HG02970 (cell line): Measurements from ENCODE around the gene STON2.

ENCODE experiments used
- ATAC-seq: cut with Tn5 transposase; IDR thresholded peaks from one replicate; pipeline ENCODE4 v1.9.1; 2021; ENCODE audit warnings: mild to moderate bottlenecking, moderate library complexity, moderate number of reproducible peaks; ENCODE audit not compliant: unreplicated experiment, low FRiP score

Gene STON2

DNA sequence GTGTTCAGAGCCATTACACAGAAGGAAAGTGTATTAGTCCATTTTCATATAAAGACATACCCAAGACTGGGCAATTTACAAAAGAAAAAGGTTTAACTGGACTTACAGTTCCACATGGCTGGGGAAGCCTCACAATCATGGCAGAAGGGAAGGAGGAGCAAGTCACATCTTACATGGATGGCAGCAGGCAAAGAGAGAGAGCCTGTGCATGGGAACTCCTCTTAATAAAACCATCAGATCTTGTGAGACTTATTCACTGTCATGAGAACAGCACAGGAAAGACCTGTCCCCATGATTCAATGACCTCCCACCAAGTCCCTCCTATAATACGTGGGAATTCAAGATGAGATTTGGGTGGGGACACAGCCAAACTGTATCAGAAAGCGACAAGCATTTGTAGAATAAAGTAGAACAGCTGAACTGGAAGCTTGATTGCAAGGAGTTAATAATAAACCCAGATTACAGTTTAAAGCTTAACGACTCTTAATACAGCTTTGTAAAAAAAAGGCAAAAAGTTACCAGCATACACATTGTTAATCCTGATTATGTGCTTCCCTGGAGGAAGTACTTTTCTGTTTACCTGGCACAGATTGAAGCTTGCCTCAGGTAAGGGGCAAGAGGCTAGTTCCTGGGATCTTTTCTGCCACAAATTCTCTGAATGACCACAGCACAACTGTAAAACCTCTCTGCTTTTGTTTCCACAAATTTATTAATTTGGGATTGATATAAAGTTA, 18.1 kb upstream of the STON2 start:
- ATAC-seq = no peak

DNA sequence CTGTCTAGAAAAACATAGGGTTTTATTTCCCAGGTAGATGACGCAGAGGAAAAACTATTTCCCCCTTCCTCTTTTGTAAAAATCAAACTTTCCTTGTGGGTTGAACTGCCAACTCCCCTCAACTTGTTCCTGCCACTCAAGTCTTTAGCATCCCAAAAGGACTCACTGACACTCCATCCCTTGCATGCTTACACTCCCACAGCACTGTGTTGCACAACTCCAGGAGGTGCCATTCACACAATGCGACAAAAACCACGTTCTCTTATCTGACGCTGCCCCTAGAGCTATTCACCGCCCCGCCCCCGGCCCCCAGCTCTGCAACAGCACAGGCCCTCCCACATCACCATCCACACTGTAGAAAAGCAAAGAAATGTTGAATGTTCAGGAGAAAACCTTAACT, 16.9 kb upstream of the STON2 start:
- no peak for ATAC-seq

DNA sequence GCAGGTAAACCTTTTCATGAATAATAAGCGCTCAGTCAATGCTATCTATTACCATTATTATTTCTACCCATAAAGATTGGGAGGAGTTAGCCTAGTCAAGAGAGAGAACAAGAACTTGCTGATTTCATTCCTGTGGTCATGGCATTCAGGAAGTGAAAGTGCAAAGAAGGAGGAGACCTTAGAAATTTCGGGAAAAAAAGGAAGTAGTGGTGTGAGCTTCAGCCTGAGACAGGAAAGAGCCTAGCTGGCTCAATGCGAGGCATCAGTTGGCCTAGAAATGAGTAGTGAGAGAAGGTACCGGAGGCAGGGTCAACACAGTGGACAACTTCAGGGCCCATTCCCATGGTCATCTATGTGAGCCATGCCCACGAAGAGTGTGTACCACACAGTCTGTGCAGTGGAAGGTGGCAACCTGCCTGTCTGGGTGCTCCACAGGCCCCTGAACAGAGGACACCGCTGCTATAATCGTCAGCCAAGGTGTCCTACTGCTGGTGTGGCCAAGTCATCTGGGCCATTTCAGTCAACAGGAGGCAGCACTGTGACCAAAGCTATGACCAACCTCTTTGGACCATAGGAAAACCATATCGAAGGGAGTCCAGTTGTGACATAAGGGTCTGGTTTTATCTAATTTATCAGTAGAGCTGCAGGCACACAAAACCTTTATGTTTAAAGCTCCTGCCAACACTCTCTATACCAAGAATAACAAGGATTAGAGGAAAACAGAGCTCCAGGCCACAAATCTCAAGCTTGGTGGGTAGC, 16.2 kb upstream of the STON2 start:
- no peak for ATAC-seq

DNA sequence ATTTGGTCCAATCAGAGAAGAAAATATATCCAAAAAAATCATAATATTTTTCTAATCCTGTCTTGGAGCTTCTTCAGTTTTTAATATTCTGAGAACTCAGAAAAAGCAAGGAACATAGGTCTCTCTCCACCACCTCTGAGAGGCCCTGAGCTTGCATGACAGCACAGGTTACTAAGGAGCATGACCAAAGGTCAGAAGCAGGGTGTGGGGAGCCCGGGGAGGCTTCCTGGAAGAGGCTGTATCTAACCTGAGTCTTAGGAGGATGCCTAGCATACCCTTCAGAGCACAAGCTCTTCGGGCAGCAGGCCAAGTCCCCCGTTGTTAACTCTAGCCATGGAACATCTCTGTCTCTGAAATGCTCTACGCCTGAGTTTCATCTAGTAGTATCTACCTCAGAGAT, 15.7 kb upstream of the STON2 start:
- no peak for ATAC-seq

DNA sequence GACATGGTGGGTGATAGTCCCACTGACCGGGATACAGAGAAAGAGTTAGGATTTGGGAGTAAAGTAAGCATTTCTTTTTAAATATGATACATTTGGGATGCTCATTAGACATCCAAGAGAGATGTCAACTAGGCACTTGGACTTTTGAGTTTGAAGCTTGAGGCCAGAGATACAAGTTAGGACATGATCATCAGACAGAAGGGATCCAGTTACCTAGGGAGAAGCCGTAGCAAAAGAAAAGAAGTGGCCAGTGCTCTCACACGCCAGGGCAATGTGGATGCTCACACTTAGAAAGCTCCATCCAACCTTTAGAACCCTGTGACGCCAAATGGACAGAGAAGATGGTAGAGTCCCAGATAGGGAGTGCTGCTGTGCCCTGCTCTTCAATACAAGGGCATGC, 14.0 kb upstream of the STON2 start:
- no peak for ATAC-seq

DNA sequence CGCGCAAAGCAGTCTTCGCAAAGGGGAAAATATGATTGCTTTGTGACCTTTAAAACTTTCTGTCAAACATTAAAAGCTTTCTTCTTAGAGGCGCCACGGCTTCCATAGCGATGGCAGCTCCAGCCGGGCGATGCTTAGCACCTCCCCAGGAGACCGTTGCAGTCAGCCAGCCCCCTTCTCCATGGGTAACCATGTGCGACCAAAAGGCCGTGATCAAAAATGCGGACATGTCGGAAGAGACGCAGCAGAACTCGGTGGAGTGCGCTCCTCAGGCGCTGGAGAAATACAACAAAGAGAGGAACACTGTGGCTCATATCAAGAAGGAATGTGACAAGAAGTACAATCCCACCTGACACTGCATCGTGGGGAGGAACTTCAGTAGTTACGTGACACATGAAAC, 12.7 kb upstream of the STON2 start:
- no peak for ATAC-seq

DNA sequence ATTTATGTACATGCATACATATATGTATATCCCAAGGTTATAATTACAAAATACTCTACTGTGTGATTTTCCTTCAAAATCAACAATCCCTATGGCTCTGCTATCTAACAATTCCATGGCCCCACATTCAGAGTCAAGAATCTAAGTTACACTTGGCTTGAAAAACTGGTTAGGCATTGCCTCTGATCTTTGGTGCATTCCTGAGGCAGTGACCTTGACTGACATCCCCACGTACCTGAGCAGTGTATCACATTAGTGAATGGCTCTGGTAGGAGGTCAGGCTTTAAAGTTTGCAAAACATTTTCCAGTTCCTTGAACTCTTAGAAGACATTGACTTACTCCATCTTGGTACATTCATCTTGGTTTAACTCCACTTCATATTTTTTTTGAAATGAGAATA, 8.5 kb upstream of the STON2 start:
- ATAC-seq = no peak

DNA sequence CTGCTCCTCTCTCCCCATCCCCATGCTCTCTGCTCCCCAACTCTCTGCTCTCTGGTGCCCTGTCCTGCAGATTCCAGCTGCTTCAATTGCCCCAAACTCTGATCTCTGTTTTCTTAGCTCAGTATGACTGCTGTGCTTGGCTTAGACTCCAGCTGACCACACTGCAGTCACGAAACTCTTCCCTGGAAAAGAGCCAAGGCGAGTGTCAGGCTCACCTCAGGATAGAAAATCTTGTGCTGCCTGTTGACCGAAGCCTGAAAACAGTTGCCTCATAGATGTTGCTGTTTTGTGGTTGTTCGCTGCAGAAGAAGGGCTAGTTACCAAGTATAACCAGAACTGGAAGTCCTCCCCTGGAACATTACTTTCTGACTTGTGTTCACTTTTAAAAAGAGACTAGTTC, 6.7 kb upstream of the STON2 start:
- no peak for ATAC-seq

DNA sequence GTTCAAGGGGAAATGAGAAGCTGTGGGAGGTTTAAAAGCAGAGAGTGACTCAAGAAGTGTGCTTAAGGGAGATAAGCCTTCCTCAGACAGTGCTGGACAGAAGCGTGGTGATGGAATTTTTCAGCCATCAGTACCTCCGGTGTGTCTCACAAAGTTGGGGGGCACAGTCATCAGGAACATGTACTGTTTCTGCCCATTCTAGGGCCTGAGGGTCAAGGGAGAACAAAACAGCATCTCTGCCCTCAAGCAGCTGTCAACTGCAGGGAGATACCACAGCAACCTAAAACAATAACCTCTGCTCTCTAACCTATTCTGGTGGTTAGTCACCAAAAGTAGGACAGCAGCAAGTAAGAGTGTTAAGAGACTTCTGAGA, 2.0 kb upstream of the STON2 start:
- no peak for ATAC-seq

DNA sequence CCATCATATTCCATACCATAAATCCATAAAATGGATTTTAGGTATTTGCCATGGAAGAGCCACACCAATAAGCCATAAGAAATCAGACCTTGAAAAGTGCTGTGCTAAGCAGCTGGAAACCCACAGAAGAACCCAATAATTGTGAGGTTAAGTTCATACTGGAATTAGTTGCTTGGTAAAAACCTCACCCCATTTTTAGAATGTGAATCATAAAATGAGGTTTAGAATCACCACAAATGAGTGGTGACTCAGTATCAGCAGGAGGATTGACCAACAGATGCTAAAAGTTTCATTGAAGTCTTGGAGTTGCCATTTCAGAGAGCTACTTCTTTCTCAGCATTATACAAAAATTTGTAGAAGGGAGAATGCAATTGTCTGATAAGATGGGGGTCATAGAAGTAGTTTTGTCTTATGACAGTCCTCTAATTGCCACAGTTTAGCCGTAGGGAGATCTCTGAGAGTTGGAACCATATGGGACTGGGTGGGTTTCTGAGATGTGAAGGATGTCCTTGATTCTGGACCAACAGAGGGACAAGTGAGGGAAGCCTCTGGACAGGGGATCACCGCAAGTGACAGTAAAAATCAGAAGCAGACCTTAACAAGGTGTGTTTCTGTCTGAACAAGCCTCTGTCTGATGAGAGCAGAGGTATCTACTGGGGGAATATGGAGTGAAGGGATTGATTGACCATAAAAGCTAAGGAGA, 1.4 kb upstream of the STON2 start:
- ATAC-seq = no peak

DNA sequence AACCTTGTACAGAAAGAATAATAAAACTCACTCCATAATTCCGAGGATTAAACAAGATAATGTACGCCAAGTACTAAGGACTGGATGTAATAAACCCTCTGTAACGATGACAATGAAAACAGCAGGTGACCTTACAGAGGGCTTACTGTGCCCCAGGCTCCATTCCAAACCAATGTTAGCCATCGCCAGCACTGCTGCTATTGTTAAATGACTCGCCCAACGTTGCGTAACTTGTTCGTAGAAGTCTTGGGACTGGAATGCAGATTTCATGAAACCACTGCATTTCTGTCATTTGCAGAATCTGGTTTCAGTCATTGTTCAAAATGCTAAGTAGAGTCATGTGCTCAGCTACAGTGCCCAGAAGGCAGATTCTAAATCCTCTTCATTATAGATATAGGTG, 728 bp upstream of the STON2 start:
- no peak for ATAC-seq

DNA sequence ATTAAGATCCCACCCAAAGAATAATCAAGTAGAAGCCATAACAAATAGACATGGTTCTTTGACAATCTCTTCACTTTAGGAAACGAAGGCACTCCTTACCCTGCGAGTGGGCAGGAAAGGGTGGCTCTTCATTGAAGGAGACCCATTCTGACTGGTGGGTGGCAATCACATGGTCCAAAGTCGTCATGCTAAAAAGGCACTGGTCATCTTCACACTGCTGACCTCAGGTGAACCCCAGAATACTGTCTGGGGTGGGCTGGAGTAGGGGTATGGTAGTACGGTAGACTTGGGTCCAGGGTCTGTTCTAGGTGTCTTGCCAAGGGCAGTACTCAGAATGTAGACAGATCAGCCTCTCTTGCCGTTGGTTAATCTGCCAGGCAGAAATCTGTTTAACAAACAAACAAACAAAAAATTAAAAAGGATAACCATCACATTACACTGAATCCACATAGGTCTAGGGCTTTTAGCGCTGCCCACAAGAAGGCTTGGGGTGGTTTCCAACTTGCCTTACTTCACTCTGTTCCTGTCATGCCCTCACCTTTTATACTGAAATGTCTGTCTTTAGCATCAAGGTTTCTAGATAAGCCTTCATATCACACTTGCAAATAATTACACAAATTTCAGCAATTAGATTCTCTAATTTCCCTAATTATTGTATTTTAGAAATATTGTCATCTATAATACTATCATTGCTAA, 1.8 kb downstream of the STON2 start:
- no peak for ATAC-seq

DNA sequence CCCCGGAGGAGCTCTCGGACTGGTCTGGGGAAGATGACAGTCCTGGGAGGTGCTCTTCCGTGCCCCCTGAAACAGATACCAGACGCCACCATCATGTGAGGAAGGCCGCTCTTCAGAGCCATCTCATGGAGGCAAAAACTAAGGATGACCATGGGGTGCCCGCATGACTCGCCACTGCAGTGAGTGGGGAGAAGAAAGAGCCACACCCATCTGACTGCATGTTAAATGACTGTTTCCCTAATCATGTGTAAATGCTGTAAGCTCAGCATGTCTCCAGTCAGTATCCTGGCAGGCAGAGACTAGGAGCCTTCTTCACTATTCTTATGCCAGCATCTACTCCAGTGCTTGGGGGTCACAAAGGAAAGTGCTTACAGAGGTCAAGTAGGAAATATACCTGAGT, 4.0 kb downstream of the STON2 start:
- no peak for ATAC-seq

DNA sequence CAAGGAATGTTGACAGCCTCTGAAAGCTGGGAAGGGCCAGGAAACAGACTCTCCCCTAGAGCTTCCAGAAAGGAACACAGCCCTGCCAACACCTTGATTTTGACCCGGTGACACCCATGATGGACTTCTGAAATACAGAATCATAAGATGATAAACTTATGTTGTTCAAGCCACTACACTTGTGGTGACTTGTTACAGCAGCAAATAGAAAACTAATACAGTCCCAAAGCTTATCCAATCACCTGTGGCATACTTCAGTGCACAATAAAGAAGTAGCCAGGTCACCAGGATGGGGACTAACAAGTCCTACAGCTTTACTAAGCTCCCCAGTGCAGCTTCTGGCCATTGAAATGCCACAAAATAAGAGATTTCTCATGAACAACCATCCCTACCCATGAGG, 5.4 kb downstream of the STON2 start:
- no peak for ATAC-seq

DNA sequence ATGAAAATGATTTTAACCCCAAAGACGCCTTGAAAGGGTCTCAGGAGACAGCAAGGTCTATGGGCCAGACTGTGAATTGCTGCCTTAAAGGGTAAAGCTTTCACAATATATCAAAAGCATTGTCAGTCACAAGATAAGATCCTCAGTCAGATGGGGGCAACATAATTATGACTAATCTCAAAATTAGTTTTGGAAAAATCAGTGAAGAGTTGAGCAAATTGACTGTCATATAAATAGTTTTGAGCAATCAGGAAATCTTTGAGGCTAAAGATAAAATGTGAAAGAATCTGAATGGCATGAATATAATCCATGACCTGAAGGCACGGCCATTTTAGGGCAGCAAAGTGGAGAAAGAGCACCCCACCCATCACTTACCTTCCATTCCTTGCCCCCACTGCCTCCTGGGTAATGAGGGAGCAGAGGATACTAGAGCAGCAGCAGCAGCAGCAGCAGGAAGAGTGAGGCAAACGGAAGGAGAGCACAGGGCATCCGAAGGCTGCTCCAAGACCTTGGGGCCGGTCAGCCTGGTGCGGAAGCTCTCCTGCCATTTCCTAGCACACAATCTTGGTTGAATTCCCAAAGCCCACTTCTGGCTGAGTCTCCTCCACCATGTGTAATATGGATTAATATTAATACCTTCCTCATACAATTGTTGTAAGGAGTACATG, 7.0 kb downstream of the STON2 start:
- ATAC-seq = no peak

DNA sequence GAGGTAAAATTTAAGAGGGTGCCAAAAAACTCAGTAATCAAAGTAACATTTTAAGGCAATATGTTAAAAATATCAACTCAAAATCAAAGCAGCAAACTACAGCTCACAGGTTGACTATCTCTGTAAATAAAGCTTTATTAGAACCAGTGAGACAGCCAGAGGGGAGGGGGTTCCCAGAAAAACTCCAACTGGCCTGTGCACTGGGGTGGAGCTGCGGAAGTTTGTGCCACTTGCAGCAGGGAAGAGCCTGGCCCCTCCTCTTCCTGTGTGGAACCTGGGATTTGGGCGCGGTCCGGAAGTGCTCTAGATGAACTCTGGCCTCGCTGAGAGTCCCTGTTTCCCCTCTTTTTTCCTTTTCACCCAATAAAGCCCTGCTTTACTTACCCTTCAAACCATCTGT, 8.1 kb downstream of the STON2 start:
- no peak for ATAC-seq

DNA sequence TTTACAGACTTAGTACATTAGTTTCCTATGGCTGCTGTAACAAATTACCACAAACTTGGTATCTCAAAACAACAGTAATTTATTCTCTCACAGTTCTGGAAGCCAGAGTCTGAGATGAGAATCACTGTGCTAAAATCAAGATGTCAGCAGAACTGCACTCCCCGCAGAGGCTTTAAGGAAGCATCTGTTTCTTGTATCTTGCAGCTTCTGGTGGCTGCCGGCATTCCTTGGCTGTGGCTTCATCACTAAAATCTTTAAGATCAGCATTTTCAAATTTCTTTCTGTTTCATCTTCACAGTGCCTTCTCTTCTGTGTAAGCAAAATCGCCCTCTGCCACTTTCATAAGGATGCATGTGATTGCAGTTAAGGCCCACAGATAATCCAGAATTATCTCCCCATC, 9.4 kb downstream of the STON2 start:
- ATAC-seq = no peak

DNA sequence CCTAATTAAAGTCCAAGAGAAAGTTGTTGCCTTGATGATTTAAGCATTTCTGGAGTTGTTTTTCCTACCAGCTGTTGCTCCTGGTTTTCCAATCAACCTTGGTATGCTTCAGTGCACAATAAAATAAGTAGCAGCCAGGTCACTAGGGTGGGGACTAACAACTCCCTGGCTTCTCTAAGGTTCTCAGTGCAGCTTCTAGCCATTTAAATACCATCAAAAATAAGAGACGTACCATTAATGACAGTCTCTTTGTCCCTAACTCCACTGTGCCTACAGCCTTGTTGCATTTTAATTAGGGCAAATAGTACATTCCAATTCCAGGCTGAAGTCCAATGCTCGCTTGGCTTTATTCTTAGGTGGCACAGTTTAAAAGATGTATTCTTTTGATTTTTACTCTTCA, 11.8 kb downstream of the STON2 start:
- no peak for ATAC-seq

DNA sequence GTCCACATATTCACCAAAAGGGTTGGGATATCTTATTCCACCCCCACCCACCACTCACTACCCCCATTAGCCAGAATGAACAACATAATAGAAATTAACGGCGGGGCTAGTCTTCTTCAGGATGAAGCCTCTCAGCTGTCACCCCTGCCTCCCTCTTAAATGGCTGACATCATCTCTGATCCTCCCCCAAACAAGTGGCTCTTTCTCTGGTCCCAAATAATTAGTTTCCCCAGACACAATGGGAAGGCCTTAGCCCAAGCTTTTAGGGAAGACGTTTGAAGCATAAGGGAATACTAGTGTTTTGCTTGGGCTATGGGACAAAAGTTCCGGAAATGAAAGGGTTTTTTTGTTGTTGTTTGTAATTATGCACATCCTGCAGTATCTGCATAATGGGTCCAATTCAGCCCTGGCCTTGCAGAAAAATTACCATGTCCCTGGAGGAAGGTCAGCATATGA, 13.8 kb downstream of the STON2 start:
- ATAC-seq = no peak

DNA sequence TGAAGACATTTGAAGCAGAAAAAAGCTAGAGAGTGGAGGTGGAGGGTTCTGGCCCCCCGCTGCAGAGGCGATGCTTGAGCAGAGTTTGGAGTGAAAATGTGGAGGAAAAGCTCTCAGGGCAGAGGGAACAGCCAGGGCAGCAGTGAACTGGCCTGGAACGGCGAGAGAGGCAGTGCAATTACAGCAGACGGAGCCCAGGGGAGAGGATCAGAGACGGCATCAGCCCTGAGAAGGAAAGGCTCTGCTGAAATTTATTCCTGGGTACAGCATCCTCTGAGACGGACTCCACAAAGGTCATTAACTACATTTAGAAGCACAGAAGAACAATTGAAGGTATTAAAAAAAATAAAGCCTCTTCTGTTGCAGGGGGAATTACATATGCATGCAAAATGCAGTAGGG, 14.2 kb downstream of the STON2 start:
- ATAC-seq = no peak

DNA sequence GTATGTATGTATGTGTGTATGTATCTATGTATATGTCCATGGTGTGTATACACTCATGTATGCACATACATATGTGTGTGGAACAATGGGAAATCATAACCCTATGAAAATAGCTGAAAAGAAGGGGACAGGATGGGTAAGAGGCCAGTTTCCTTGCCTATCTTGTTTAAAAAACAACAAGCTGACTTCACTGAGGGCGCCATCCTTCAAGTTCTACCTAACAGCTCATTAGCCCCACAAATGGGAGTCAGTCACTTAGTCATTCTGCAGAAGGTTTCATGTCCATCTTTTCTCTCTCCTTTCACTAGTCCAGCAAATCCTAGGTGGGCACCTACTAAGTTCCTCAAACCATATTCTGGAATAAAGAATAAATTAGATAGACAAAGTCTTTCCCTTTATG, 14.7 kb downstream of the STON2 start:
- ATAC-seq = no peak
